Ishikawa (cell line): Measurements from ENCODE around the gene PLA1A.

Source experiments
- EP300 ChIP-seq: IDR thresholded peaks from 2 replicates; pipeline ENCODE4 v1.6.1; 2012; ENCODE audit warnings: borderline replicate concordance
- ZBTB7A ChIP-seq: IDR thresholded peaks from 2 replicates; pipeline ENCODE4 v1.6.1; 2012; ENCODE audit warnings: low read depth
- TF ChIP-seq, protein P1 (sequence below): IDR thresholded peaks from 2 replicates; pipeline ENCODE4 v1.6.1; 2012
- TF ChIP-seq, protein P2 (sequence below): IDR thresholded peaks from 2 replicates; pipeline ENCODE4 v1.6.1; 2012

DNA sequence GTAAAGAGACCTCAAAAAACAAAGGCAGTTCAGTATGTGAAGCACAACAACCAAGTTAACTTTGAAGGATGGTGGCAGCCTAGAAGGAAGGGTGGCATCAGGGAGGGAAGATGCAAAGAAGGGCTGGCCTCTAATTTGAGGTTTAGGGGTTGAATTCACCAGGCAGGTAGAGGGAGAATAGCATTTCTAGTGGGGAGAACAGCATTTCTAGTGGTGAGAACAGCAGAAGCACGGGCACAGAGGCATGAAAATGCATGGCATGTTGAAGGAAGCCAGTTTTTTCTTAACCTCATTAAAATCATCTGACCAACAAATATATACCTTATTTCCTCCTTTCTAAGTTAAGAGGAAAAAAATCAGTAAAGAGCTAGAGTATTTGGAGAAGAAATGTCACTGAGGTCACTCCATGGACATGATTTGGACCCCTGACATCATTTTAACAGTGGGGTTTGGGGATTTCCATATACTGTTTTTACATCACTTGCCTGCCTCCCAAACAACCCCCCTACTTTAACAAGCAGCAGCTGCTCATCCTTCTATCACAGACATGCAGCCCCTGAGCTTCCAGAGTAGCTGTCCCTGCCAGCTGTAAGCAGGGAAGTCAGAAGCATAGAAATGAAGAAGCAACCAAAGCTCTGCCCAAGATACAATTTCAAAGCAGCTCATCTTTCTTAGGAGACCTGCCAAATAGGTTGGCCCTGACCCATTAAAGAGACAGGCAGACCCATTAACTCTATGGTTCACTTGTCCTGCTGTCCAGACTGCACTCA, 65.1 kb downstream of the PLA1A start:
- TF ChIP-seq, protein P1, sequence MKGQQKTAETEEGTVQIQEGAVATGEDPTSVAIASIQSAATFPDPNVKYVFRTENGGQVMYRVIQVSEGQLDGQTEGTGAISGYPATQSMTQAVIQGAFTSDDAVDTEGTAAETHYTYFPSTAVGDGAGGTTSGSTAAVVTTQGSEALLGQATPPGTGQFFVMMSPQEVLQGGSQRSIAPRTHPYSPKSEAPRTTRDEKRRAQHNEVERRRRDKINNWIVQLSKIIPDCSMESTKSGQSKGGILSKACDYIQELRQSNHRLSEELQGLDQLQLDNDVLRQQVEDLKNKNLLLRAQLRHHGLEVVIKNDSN: no peak
- TF ChIP-seq EP300 (no peak), ZBTB7A (no peak)
- TF ChIP-seq, protein P2, sequence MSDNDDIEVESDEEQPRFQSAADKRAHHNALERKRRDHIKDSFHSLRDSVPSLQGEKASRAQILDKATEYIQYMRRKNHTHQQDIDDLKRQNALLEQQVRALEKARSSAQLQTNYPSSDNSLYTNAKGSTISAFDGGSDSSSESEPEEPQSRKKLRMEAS: no peak
